HG03469 (cell line): ENCODE data around the gene ZGPAT.

ENCODE experiments used
- ATAC-seq: cut with Tn5 transposase; IDR thresholded peaks from one replicate; pipeline ENCODE4 v1.9.1; 2021; ENCODE audit warnings: mild to moderate bottlenecking, moderate library complexity, moderate number of reproducible peaks; ENCODE audit not compliant: unreplicated experiment

Gene ZGPAT

DNA sequence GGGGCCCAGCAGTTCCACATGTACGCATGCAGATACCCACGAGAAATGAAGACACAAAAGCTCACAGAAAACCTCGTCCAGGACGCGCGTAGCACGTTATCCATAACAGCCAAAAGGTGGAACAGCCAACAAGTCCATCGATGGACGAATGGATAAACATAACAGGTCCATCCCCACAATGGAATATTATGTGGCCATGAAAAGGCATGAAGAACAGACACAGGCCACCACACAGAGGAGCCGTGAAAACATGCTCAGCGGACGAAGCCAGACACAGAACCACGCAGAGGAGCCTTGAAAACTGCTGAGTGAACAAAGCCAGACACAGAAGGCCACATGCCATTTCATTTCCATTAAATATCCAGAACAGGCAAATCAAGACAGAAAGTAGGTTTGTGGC lies 69.8 kb downstream of the ZGPAT start:
- ATAC-seq = no peak

DNA sequence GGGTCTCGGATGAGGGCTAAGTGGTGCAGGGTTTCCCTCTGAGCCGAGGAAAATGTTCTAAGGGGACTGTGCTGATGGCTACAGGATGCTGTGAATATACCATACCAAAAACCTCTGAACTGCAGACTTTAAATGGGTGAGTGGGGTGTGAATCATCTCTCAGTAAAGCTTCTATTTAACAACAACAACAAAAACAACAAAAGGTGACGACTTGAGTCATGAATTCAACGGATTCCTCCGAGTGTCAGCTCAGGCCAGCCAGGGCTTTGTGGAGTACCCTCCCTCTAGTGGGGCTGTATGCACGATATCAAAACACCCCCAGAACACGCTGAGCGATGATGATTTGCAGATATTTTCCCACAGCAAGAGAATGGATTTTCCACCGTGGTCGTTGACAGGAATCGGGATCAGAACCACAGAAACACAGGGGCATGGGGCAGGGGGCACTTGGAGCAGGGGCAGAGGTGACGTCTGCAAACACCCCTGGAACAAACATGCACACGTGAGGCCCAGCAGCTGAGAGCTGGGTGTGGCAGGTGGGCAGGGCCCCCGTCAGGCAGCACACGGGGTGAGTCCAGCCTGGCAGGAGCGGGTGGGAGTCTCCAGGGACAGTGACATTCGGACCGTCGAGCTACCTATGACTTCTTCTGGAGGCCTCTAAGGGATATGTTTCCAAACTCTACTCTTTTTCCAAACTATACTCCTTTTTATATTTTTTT lies 70.4 kb downstream of the ZGPAT start:
- no peak for ATAC-seq

DNA sequence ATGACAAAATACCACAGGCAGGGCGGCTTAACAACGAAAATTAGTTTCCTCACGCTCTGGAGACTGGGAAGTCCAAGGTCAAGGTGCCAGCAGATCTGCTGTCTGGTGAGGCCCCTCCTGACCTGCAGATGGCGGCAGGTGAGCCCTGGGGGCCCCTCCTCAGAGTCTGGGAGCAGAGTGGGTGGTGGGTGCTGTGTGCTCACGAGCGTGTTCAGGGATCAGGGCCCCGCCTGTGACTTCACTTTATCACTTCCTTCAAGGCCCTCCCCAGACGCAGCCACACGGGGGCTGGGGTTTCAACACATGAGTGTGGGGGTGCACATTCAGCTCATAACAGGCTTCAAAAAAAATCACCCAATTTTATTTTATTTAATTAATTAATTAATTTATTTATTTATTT lies 71.0 kb downstream of the ZGPAT start:
- no peak for ATAC-seq

DNA sequence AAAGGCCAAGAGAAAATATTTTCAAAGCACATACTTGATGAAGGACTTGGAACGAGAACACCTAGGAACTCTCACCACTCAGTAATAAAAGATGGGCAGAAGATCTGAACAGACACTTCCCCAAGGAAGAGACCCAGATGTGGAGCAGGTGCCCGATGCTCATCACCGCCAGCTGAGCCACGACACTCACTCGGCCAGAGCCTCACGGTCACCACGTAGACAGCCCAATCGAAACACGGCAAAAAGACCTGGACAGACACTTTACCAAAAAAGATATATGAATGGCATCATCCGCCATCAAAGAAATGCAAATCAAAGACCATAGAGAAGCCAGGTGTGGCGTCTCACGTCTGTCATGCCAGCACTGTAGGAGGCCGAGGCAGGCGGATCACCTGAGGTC lies 73.3 kb downstream of the ZGPAT start:
- no peak for ATAC-seq

DNA sequence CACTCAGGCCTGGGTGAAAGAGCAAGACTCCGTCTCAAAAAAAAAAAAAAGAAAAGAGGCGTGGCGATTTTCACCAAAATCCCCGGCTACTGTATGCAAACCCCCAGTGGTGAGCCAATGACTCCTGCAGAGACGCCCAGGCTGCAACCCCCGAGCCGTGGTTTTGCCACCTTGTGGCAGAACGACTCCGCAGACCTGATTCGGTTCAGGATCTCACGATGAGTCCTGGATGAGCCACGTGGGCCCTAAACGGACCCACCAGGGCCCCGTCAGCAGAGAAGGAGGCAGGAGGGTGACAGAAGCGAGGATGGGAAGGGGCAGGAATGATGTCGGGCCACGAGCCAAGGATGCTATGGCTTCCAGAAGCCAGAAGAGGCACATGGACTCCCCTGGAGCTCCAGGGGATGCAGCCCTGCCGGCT lies 74.2 kb downstream of the ZGPAT start:
- ATAC-seq = no peak

DNA sequence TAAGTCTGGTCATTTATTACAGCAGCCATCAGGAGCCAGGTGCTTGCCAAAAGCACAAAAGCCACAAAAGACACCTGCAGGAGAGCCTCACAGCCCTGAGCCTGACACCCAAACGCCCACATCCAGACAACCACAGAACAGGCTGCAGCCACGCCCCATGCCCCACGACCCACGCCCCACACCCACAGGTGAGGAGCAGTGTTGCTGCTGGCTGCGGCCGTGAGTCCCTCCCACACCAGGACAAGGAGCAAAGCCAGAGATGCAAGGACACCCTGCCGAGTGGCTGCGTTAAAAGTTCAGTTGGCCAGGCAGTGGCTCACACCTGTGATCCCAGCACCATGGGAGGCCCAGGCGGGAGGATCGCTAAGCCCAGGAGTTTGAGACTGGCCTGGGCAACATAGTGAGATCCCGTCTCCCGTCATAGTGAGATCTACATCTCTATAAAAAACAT lies 74.7 kb downstream of the ZGPAT start:
- no peak for ATAC-seq

DNA sequence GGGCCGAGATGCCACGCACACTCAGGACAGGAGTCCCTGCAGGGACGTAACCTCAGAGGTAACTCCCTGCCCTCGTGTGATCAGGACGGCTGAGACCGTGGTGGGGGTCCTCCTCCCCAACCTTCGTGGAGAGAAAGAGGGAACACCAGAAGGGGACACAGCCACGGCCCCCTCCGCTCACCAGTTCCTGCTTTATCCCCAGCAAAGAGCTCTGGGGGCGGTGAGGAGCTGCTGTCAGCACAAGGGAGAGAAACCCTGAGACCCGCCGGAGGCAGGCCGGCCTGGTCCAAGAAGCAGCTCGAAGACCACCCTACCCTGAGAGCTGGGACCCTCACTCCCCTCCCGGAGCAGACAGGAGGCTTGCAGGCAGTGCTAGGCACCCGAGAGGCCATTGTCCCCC lies 76.1 kb downstream of the ZGPAT start:
- ATAC-seq = no peak

DNA sequence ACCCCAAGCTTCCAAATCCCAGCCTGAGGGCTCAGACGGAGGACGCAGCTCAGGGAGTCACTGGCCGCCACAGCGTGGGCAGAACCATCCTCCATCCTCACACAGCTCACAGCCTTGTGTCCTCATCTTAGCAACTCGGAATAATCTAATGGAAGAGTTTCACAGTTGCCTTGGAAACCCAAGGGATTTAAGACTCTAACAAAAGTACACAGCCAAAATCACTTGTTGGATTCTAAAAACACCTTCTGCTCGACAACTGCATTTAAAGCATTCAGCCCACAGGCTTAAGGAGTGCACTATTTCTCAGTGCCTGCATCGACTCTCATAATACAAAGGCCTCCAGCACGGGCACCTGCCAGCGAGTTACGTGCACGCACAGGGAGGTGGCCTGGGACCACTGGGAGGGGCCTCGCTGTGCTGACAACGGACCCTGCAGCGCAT lies 77.9 kb downstream of the ZGPAT start:
- no peak for ATAC-seq
